Thyroid gland (tissue), 4 donors: ENCODE data around the gene NCLN.

ENCODE experiments used
- POLR2A ChIP-seq, 2 donors: fragments of 450-650 bp; IDR thresholded peaks; one replicate each; pipeline ENCODE4 v1.6.1; 2017; ENCODE audit warnings: antibody characterized with exemption in 2 of 2, mild to moderate bottlenecking in 2 of 2, moderate library complexity in 1 of 2
- TF ChIP-seq, protein P1 (sequence below), 6 experiments: fragments of 200-600 bp in 3 of 6; fragments of 450-650 bp in 3 of 6; sonication (generic) in 3 of 6; IDR thresholded peaks; one replicate each; pipeline ENCODE4 v1.5.1; 2016 to 2019; ENCODE audit warnings: antibody characterized with exemption in 6 of 6, mild to moderate bottlenecking in 2 of 6, inconsistent platforms in 1 of 6, moderate library complexity in 1 of 6

DNA sequence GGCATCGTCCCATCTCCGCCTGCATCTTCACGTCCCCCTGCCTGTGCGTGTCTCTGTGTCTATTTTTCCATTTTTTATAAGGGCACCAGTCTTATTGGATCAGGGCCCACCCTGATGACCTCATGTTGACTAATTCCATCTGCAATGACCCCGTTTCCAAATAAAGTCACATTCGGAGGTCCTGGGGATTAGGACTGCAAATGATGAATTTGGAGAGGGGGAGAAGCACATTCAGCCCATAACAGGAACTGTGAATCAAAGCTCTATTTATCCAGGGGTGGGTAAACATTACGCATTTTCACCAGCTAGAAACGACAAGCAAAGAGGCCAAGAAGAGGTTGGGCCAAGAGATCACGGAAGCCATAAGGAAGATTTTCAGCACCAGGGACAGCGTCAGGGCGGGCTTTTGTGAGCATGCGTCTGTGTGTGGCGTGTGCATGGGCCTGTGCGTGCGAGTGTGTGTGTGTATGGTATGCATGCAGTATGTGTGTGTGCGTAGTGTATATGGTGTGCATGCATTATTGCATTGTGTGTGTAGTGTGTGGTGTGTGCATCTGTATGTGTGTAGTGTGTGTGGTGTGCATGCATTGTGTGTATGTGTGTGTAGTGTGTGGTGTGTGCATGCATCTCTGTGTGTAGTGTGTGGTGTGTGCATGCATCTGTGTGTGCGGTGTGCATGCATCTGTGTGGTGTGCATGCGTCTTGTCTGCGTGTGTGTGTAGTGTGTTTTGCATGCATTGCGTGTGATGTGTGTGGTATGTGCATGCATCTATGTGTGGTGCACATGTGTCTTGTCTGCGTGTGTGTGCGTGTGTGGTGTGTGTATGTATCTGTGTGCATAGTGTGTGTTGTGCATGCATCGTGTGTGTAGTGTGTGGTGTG is 58.3 kb downstream of the NCLN start:
- TF ChIP-seq, protein P1, sequence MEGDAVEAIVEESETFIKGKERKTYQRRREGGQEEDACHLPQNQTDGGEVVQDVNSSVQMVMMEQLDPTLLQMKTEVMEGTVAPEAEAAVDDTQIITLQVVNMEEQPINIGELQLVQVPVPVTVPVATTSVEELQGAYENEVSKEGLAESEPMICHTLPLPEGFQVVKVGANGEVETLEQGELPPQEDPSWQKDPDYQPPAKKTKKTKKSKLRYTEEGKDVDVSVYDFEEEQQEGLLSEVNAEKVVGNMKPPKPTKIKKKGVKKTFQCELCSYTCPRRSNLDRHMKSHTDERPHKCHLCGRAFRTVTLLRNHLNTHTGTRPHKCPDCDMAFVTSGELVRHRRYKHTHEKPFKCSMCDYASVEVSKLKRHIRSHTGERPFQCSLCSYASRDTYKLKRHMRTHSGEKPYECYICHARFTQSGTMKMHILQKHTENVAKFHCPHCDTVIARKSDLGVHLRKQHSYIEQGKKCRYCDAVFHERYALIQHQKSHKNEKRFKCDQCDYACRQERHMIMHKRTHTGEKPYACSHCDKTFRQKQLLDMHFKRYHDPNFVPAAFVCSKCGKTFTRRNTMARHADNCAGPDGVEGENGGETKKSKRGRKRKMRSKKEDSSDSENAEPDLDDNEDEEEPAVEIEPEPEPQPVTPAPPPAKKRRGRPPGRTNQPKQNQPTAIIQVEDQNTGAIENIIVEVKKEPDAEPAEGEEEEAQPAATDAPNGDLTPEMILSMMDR (IDR thresholded peaks at IDR 0.05), result no peak
- no peak for TF ChIP-seq POLR2A (IDR thresholded peaks at IDR 0.05)
